ENCODE measurements around the gene BACH2.
"Not testable (repeated sequence)": the region's sequence is repeated elsewhere in the genome, so short reads cannot be mapped to it uniquely, and the experiment has no call there.

The BACH2 gene

GRCh38 chr6:90087106-90087833, 209.4 kb downstream of the BACH2 start:
- DNase-seq: no peak

GRCh38 chr6:90086517-90086916, 210.1 kb downstream of the BACH2 start:
- no peak for DNase-seq

GRCh38 chr6:90083891-90084290, 212.8 kb downstream of the BACH2 start:
- peak; percentile 43 for DNase-seq

GRCh38 chr6:90082847-90083246, 213.8 kb downstream of the BACH2 start:
- DNase-seq: no peak

- DNase-seq: peak; percentile 78
These were observed 215.7 kb downstream of the BACH2 start for GRCh38 chr6:90080876-90081481.

GRCh38 chr6:90079560-90080490, 216.8 kb downstream of the BACH2 start:
- DNase-seq: peak; percentile 72

- DNase-seq: peak; percentile 70
These were observed 217.9 kb downstream of the BACH2 start for GRCh38 chr6:90078513-90079289.

GRCh38 chr6:90076511-90077415, 219.9 kb downstream of the BACH2 start:
- no peak for DNase-seq

GRCh38 chr6:90074161-90074850, 222.3 kb downstream of the BACH2 start:
- no peak for DNase-seq

- DNase-seq: no peak
These were observed 223.6 kb downstream of the BACH2 start for GRCh38 chr6:90072935-90073464.

GRCh38 chr6:90072501-90072900, 224.1 kb downstream of the BACH2 start:
- peak; percentile 26 for DNase-seq

- DNase-seq: no peak
These were observed 227.7 kb downstream of the BACH2 start for GRCh38 chr6:90068703-90069523.

- DNase-seq: no peak
These were observed 228.4 kb downstream of the BACH2 start for GRCh38 chr6:90068264-90068663.

- DNase-seq: no peak
These were observed 229.9 kb downstream of the BACH2 start for GRCh38 chr6:90066697-90067096.

- no peak for DNase-seq
These were observed 231.5 kb downstream of the BACH2 start for GRCh38 chr6:90065173-90065572.

GRCh38 chr6:90062667-90063066, 234.0 kb downstream of the BACH2 start:
- no peak for DNase-seq

GRCh38 chr6:90062051-90062450, 234.6 kb downstream of the BACH2 start:
- DNase-seq: no peak

- not testable (repeated sequence) for DNase-seq
These were observed 237.5 kb downstream of the BACH2 start for GRCh38 chr6:90059178-90059577.

GRCh38 chr6:90055924-90056323, 240.7 kb downstream of the BACH2 start:
- not testable (repeated sequence) for DNase-seq

GRCh38 chr6:90054193-90054592, 242.4 kb downstream of the BACH2 start:
- DNase-seq: not testable (repeated sequence)

Measured in activated naive CD4-positive, alpha-beta T cell treated with anti-CD3 and anti-CD28 coated beads, Interleukin-2, amount 50 U/mL, for 16 hours (primary cell).